Neural progenitor cell (in vitro differentiated cells): ENCODE data around the gene PRR29. TPM values are rescaled to one million over a fixed set of nuclear protein-coding genes. Genes with fewer than 3 reads are reported as not detected.
A peak's percentile ranks its signal among the peaks of the same experiment; 100 is the strongest.

Experiments used
- DNase-seq: peaks from one replicate; pipeline ENCODE4 v3.0.0-alpha.2; 2016; ENCODE audit warnings: low spot score
- H2AFZ ChIP-seq: fragments of 200-600 bp; sonication (generic); replicated peaks from 2 replicates; pipeline ENCODE4 v1.6.1; 2016; ENCODE audit warnings: antibody characterized with exemption
- H3F3A ChIP-seq: fragments of 200-600 bp; sonication (generic); 2 replicates; pipeline ENCODE4 v1.6.1; 2016; ENCODE audit warnings: antibody characterized with exemption, low read depth
- H3K27ac ChIP-seq: fragments of 200-600 bp; sonication (generic); 2 replicates; pipeline ENCODE4 v1.5.1; 2016; ENCODE audit warnings: mild to moderate bottlenecking
- H3K27me3 ChIP-seq: fragments of 200-600 bp; sonication (generic); 2 replicates; pipeline ENCODE4 v1.6.1; 2016; ENCODE audit warnings: mild to moderate bottlenecking, moderate library complexity
- H3K36me3 ChIP-seq: fragments of 200-600 bp; sonication (generic); 2 replicates; pipeline ENCODE4 v1.5.1; 2016
- H3K4me1 ChIP-seq: fragments of 200-600 bp; sonication (generic); 2 replicates; pipeline ENCODE4 v1.6.1; 2016; ENCODE audit warnings: mixed run types
- H3K4me2 ChIP-seq: fragments of 200-600 bp; sonication (generic); 2 replicates; pipeline ENCODE4 v1.6.1; 2016
- H3K4me3 ChIP-seq: fragments of 200-600 bp; sonication (generic); 2 replicates; pipeline ENCODE4 v1.5.1; 2016
- H3K79me2 ChIP-seq: fragments of 200-600 bp; sonication (generic); 2 replicates; pipeline ENCODE4 v1.6.1; 2016; ENCODE audit warnings: low read depth
- H3K9ac ChIP-seq: fragments of 200-600 bp; sonication (generic); 2 replicates; pipeline ENCODE4 v1.6.1; 2016
- H3K9me3 ChIP-seq: fragments of 200-600 bp; sonication (generic); 2 replicates; pipeline ENCODE4 v1.5.1; 2016; ENCODE audit warnings: low read depth
- H4K20me1 ChIP-seq: fragments of 200-600 bp; sonication (generic); 2 replicates; pipeline ENCODE4 v1.6.1; 2016; ENCODE audit warnings: low read depth
- H3K27ac Mint-ChIP-seq: 3 replicates; pipeline ENCODE4 v1.8.0; 2021; ENCODE audit warnings: mixed read lengths
- H3K27me3 Mint-ChIP-seq: 2 replicates; pipeline ENCODE4 v1.8.0; 2022; ENCODE audit warnings: low read depth, mild to moderate bottlenecking, inconsistent platforms, moderate library complexity, mixed read lengths; ENCODE audit not compliant: insufficient read depth
- H3K36me3 Mint-ChIP-seq: 3 replicates; pipeline ENCODE4 v1.8.0; 2021; ENCODE audit warnings: mixed read lengths
- H3K4me1 Mint-ChIP-seq: 3 replicates; pipeline ENCODE4 v1.8.0; 2021; ENCODE audit warnings: mixed read lengths
- H3K4me3 Mint-ChIP-seq: 3 replicates; pipeline ENCODE4 v1.8.0; 2021; ENCODE audit warnings: mild to moderate bottlenecking, moderate library complexity, mixed read lengths
- H3K9me3 Mint-ChIP-seq: 3 replicates; pipeline ENCODE4 v1.8.0; 2020; ENCODE audit warnings: mixed read lengths
- CTCF ChIP-seq: fragments of 200-600 bp; sonication (generic); IDR thresholded peaks from 2 replicates; pipeline ENCODE4 v1.5.1; 2017; ENCODE audit warnings: antibody characterized with exemption, mild to moderate bottlenecking
- EZH2 ChIP-seq: fragments of 200-600 bp; sonication (generic); IDR thresholded peaks from 2 replicates; pipeline ENCODE4 v1.6.1; 2017; ENCODE audit warnings: antibody characterized with exemption, mild to moderate bottlenecking, moderate library complexity
- EZH2phosphoT487 ChIP-seq: fragments of 200-600 bp; sonication (generic); IDR thresholded peaks from 2 replicates; pipeline ENCODE4 v1.6.1; 2017; ENCODE audit warnings: antibody characterized with exemption
- total RNA-seq: library from RNA; depleted of rRNA; stranded (reverse); fragments of >200 nt; gene quantifications from 2 replicates; pipeline ENCODE4 v1.2.3, GENCODE V29; 2015; ENCODE audit warnings: low replicate concordance

The PRR29 gene
- total RNA-seq, 1 donor from 2014 or later = 0.95 TPM

DNA sequence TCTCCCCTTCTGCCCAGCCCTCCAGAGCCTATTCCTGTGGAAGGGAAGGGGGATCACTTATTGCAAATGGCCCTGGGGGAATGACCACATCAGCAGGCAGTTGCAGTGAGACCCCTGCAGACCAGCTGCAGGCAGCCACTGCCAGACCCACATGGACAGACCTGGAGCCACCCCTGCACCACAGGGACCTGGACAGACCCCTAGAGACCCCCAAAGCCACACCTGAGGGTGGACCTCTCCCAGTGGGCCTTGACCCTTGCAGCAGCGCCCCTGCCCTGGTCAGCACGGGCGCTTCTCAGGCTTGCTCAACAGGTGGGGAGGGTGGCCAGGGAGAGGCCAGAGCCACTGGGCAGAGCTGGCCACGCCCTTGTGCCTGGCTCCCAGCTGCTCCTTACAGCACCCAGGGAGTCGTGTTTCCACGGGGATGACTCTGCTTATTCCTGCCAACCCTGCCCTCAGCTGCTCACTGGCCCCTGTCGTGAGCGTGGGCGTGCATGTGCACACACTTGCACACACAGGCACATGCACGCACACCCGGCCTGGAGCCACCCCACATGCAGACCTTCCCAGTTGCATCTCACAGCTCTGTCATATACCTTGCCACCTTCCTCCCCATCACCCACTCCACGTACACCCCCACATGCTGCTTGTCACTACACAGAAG is 24.1 kb upstream of the PRR29 start:
- H3K36me3 Mint-ChIP-seq = no peaks in the 10 kb centered on the region
- H3K9me3 ChIP-seq = no peaks in the 10 kb centered on the region
- no peaks in the 10 kb centered on the region for H3K36me3 ChIP-seq
- peaks cover 8% of the 10 kb centered on the region for H3K27me3 Mint-ChIP-seq
- peak overlapping the region; percentile 22 for H3K27ac Mint-ChIP-seq
- TF ChIP-seq EZH2phosphoT487 = no peak
- no peak for TF ChIP-seq CTCF
- TF ChIP-seq EZH2 = no peak
- peaks cover 13% of the 10 kb centered on the region for H3K4me1 Mint-ChIP-seq
- no peaks in the 10 kb centered on the region for H3F3A ChIP-seq
- H3K9me3 Mint-ChIP-seq = no peaks in the 10 kb centered on the region
- no peak overlapping the region for H3K9ac ChIP-seq
- no peaks in the 10 kb centered on the region for H4K20me1 ChIP-seq
- no peaks in the 10 kb centered on the region for H3K4me1 ChIP-seq
- no peak overlapping the region for H3K4me3 Mint-ChIP-seq
- DNase-seq = no peak
- no peaks in the 10 kb centered on the region for H3K27me3 ChIP-seq
- no peak overlapping the region for H3K4me2 ChIP-seq
- no peaks in the 10 kb centered on the region for H3K79me2 ChIP-seq
- no peak overlapping the region for H3K27ac ChIP-seq
- no peak overlapping the region for H3K4me3 ChIP-seq
- H2AFZ ChIP-seq = no peak overlapping the region

DNA sequence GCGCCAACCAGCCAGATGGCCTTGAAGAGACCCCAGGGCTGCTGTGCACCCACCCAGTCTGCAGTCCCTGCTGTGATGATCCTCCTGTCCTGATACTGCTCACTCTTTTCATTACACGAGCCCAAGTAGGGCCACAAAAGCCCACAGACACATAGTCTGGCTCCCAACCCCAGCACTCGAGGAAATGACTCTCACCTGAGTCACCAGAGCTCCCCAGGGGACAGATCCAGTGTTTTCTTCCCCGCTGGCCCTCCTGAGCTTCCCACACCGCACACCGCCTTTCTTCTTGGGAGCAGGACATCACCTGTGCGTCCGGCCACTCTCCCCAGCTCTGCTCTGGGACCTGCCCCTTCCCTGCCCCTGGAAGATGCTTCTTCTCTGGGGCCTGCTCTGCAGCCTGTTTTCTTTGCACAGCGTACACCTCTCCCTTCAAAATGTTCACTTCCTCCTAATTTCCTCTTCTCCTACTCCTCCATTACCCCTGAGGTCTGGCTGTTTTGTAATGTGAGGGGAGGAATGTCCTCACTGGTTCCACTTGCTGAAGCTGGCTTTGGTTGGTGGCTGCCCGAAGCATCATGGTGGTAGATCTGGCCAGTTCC is 23.5 kb upstream of the PRR29 start:
- Histone ChIP-seq H3K36me3 (no peaks in the 10 kb centered on the region), H3K4me2 (no peak overlapping the region), H3K79me2 (no peaks in the 10 kb centered on the region), H3K4me3 (no peak overlapping the region), H3K4me1 (no peaks in the 10 kb centered on the region), H2AFZ (no peak overlapping the region), H3K27ac (no peak overlapping the region), H3F3A (no peaks in the 10 kb centered on the region), H4K20me1 (no peaks in the 10 kb centered on the region), H3K27me3 (no peaks in the 10 kb centered on the region), H3K9me3 (no peaks in the 10 kb centered on the region), H3K9ac (no peak overlapping the region)
- peak overlapping the region; percentile 24 for H3K4me3 Mint-ChIP-seq
- H3K27ac Mint-ChIP-seq = peak overlapping the region; percentile 22
- no peaks in the 10 kb centered on the region for H3K9me3 Mint-ChIP-seq
- no peaks in the 10 kb centered on the region for H3K36me3 Mint-ChIP-seq
- peaks cover 12% of the 10 kb centered on the region for H3K4me1 Mint-ChIP-seq
- H3K27me3 Mint-ChIP-seq = peaks cover 7% of the 10 kb centered on the region
- no peak for TF ChIP-seq EZH2phosphoT487
- TF ChIP-seq EZH2 = no peak
- no peak for TF ChIP-seq CTCF
- no peak for DNase-seq

GRCh38 chr17:63975541-63976092 is 22.5 kb upstream of the PRR29 start:
- H3K27ac ChIP-seq = no peak overlapping the region
- no peak overlapping the region for H3K4me2 ChIP-seq
- H3K9ac ChIP-seq = no peak overlapping the region
- TF ChIP-seq EZH2phosphoT487 (no peak), CTCF (no peak), EZH2 (no peak)
- no peaks in the 10 kb centered on the region for H3K79me2 ChIP-seq
- H2AFZ ChIP-seq = no peak overlapping the region
- Mint-ChIP-seq H3K27me3 (peaks cover 7% of the 10 kb centered on the region), H3K36me3 (no peaks in the 10 kb centered on the region), H3K27ac (no peak overlapping the region), H3K9me3 (peaks cover under 1% of the 10 kb centered on the region), H3K4me1 (peaks cover 12% of the 10 kb centered on the region), H3K4me3 (no peak overlapping the region)
- no peaks in the 10 kb centered on the region for H3K36me3 ChIP-seq
- H3K4me1 ChIP-seq = no peaks in the 10 kb centered on the region
- H3K27me3 ChIP-seq = no peaks in the 10 kb centered on the region
- H3F3A ChIP-seq = no peaks in the 10 kb centered on the region
- no peaks in the 10 kb centered on the region for H4K20me1 ChIP-seq
- DNase-seq = no peak
- H3K9me3 ChIP-seq = no peaks in the 10 kb centered on the region
- H3K4me3 ChIP-seq = no peak overlapping the region
